AG08396 (cell line): ENCODE measurements around the gene DDX3Y.

Experiments
- DNase-seq: peaks from one replicate; pipeline ENCODE4 v3.0.0; 2012; ENCODE audit warnings: low spot score, mixed read lengths

The DDX3Y gene

GRCh38 chrY:12904618-12905516 lies at the start of gene DDX3Y:
Gene DDX3Y, plus strand, starts transcription at chrY:12904868. Its CDS starts 69 bp downstream, at chrY:12904937.
- no peak for DNase-seq

DNA sequence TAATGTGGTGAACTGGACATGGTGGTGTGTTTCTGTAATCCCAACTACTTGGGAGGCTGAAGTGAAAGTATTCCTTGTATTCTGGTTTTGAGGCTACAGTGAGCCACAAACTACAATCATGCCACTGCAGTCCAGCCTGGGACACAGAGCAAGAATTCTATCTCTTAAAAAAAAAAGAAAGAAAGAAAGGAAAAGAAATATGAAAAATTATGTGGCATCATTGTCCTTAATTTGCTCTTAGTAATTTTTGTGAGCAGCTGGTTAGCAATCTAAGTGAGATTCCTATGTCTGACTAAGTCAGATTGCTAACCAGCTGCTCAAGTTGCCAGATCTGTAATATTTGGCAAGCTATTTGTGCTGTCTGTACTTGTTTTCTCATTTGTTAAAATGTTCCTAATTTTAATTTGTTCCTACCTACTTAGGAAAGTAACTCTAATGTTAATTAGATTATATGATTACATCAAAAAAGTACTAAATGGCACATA lies 48.8 kb upstream of the DDX3Y start:
- no peak for DNase-seq

GRCh38 chrY:12867960-12868359 lies 36.7 kb upstream of the DDX3Y start:
- no peak for DNase-seq

DNA sequence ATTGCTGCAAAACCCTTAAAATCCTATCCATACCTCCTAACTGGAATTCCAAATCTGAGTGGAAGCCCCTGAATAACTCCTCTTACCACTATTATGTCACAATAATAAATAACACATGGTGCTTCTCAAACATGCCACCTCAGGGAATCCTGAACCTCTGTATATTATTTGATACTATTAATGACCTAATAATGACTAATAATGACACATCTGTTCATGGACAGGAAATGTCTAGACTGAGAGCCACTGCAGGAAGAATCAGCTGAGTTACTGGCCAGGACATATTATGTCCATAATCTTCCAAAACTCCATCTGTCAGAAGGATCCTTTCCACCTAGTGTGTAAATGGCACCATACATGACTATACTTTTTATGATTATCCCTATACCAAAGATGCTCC lies 7.7 kb upstream of the DDX3Y start:
- no peak for DNase-seq

GRCh38 chrY:12898604-12899003 lies 6.1 kb upstream of the DDX3Y start:
- no peak for DNase-seq

DNA sequence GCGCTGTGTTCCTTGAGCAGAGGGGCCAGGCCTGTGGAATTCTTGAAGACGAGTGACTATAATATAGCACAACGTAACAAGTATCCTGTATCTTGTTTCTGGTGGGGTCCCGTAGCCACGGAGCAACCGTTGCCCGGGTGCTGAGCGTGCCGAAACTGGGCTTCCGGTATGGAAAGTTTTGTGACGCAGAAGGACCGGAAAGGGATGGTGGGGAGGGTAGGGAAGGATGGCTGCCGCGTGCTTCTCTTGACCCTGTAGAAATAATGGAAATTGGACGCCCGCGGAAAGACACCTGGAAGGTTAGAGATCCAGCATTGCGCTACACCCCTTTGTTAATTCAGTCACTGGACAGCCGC lies 827 bp downstream of the DDX3Y start:
- DNase-seq = no peak

- no peak for DNase-seq
Measured at GRCh38 chrY:12905895-12906294, 1.2 kb downstream of the DDX3Y start.

- no peak for DNase-seq
Measured at GRCh38 chrY:12913541-12913940, 8.9 kb downstream of the DDX3Y start.

DNA sequence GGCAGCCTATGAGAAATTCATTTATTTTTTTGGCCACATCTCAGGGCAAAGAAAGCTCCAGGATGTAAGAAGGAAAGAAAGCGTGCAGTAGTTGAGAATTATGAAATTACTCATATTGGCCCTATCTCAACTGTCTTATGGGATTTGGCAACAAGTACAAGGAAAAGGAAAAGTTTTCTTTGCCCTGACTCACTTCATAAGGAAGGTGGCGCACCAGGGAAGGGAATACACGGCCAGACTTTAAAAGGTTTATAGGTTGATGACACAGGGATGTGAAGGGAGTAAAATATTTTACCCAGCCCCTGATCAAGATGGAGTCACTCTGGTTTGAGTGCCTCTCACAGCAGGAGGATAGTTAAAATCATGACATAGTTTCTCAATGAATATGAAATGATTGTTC lies 23.4 kb downstream of the DDX3Y start:
- DNase-seq = no peak

DNA sequence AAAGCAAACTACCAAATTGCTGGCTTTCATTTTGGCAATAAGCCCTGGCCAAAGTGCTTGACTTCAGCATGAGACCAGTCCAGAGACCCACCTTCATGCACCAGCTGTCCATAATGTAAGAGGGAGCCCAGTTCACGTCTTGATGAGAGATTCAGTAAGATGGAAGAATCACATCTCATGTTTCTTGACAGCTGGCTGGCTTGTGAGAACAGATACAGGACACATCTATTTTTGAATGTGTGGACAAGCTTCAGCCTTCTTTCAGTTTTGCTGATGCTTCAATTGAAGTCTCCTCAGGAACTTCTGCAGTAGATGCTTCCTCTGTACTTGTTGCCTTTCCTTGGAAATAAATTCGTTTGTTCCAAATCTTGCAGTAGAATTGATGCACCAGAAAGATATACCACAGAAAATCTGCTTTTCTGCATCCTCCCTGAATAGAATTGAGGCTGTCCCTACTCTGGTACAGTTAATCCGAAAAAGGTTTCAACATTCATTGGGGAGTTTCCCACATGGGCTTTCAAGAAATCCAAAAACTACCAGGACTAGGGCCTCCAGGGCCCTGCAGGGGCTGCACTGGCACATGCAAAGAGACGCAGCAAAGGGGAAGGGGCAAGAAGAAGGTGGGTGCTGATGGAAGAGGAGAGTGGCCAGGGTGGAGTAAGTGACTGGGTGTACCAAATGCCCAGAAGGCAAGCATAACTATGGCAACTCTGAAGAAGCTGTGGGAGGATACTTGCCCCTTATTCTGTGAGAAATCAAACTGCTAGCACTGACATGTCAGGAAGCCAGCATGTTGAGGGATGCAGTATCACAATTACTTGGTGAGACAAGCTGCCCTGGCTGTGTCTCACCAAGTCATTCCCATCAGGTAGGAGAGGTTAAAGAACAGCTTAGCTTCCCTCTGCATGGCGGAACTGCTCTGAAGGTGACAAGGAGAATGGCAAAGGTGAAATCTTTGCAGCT lies 37.3 kb downstream of the DDX3Y start:
- DNase-seq = no peak
